Naive thymus-derived CD8-positive, alpha-beta T cell (primary cell): ENCODE measurements around the gene EIF2S2. TPM values are rescaled to one million over a fixed set of nuclear protein-coding genes. Genes with fewer than 3 reads are reported as not detected.

Source experiments
- ATAC-seq, 2 donors: fragments of 150-1000 bp; cut with Tn5 transposase in 1 of 2; sonication (Bioruptor Pico), chemical (Tn5 transposase) in 1 of 2; 1 replicate in 1 of 2; 2 replicates in 1 of 2; pipeline ENCODE4 v1.10.0; 2021; ENCODE audit warnings: mild to moderate bottlenecking in 2 of 2, moderate library complexity in 2 of 2
- POLR2A ChIA-PET: fragments of 350-600 bp; sonication (Branson Sonifier 250); formaldehyde crosslinking; loops from one replicate; lab custom pipeline; 2021; ENCODE audit warnings: antibody characterized with exemption; lab: Charles Lee
- DNase-seq, 10 donors: peaks; one replicate each; pipeline versions ENCODE4 v3.0.0 to v3.0.0-alpha.2; 2020 to 2022
- H3K27ac Mint-ChIP-seq, 10 donors: one replicate each; pipeline ENCODE4 v1.8.0; 2020 to 2022; ENCODE audit warnings: mild to moderate bottlenecking in 10 of 10, mixed read lengths in 10 of 10, moderate library complexity in 4 of 10, inconsistent platforms in 1 of 10
- H3K27me3 Mint-ChIP-seq, 5 donors: one replicate each; pipeline ENCODE4 v1.8.0; 2021 to 2022; ENCODE audit warnings: mixed read lengths in 5 of 5
- H3K36me3 Mint-ChIP-seq, 3 donors: one replicate each; pipeline ENCODE4 v1.8.0; 2020 to 2022; ENCODE audit warnings: mixed read lengths in 3 of 3, mild to moderate bottlenecking in 2 of 3, inconsistent platforms in 1 of 3
- H3K4me1 Mint-ChIP-seq, 4 donors: one replicate each; pipeline ENCODE4 v1.8.0; 2021 to 2022; ENCODE audit warnings: mixed read lengths in 4 of 4
- H3K4me3 Mint-ChIP-seq, 10 donors: one replicate each; pipeline ENCODE4 v1.8.0; 2020 to 2022; ENCODE audit warnings: mild to moderate bottlenecking in 10 of 10, mixed read lengths in 10 of 10, moderate library complexity in 6 of 10, inconsistent platforms in 1 of 10
- H3K9me3 Mint-ChIP-seq, 9 donors: one replicate each; pipeline ENCODE4 v1.8.0; 2020 to 2022; ENCODE audit warnings: mixed read lengths in 9 of 9, mild to moderate bottlenecking in 3 of 9, inconsistent platforms in 1 of 9, moderate library complexity in 1 of 9
- polyA plus RNA-seq, 3 donors: library from polyadenylated mRNA; unstranded; fragments of 300-500 nt; fragmentation: Illumina TruSeq; gene quantifications; one replicate each; pipeline ENCODE4 v1.2.3, GENCODE V29; 2021
- total RNA-seq, 8 experiments: library from RNA in 2 of 8; stranded (reverse) in 2 of 8; gene quantifications; one replicate each; pipeline ENCODE4 v1.2.3 and lab custom pipeline; 2021 to 2026

Gene EIF2S2
- total and polyA plus RNA-seq, 5 experiments from 2014 or later = 17.5 to 66.5 (median 21.6) TPM

GRCh38 chr20:34083137-34083536 lies 28.9 kb downstream of the EIF2S2 start:
- H3K36me3 Mint-ChIP-seq = peaks cover 0 to 86% (median 5%) of the 10 kb centered on the region in 3 donors
- no peaks in the 10 kb centered on the region for H3K27me3 Mint-ChIP-seq
- peak overlapping the region; percentile 3 to 92 (median 47) for H3K27ac Mint-ChIP-seq
- H3K9me3 Mint-ChIP-seq = no peaks in the 10 kb centered on the region
- H3K4me3 Mint-ChIP-seq = no peak overlapping the region
- ATAC-seq (no peak), DNase-seq (no peak)
- POLR2A ChIA-PET = interaction anchor here (0.7 kb wide), 1 partner anchor 30 kb away, joined by 10 read pairs; no protein-coding TSS in a partner anchor
- peaks cover 4 to 29% (median 20%) of the 10 kb centered on the region in 4 donors for H3K4me1 Mint-ChIP-seq

- H3K4me1 Mint-ChIP-seq = peaks cover 4 to 29% (median 19%) of the 10 kb centered on the region in 4 donors
- peak overlapping the region in 9 of 10 donors; percentile 31 to 91 (median 71) for H3K27ac Mint-ChIP-seq
- no peaks in the 10 kb centered on the region for H3K9me3 Mint-ChIP-seq
- POLR2A ChIA-PET = interaction anchor here (0.9 to 1.1 kb wide), 2 partner anchors 30 to 89 kb away, joined by 3 read pairs; partner anchors contain the start of gene EIF2S2
- no peak for DNase-seq
- peaks cover 0 to 83% (median 5%) of the 10 kb centered on the region in 3 donors for H3K36me3 Mint-ChIP-seq
- H3K4me3 Mint-ChIP-seq = no peak overlapping the region
- no peaks in the 10 kb centered on the region for H3K27me3 Mint-ChIP-seq
- no peak for ATAC-seq
These were observed 29.7 kb downstream of the EIF2S2 start for GRCh38 chr20:34082232-34082887.

GRCh38 chr20:34079818-34080217 lies 32.2 kb downstream of the EIF2S2 start:
- no peak for ATAC-seq
- H3K9me3 Mint-ChIP-seq = no peaks in the 10 kb centered on the region
- POLR2A ChIA-PET = interaction anchor here (1.0 kb wide), 1 partner anchor 86 kb away, joined by 3 read pairs; the partner anchor contains the start of gene RALY
- no peaks in the 10 kb centered on the region for H3K27me3 Mint-ChIP-seq
- H3K36me3 Mint-ChIP-seq = peaks cover 0 to 85% (median 5%) of the 10 kb centered on the region in 3 donors
- H3K27ac Mint-ChIP-seq = peak overlapping the region in 9 of 10 donors; percentile 5 to 91 (median 71)
- H3K4me1 Mint-ChIP-seq = peaks cover 4 to 22% (median 13%) of the 10 kb centered on the region in 4 donors
- DNase-seq = no peak
- H3K4me3 Mint-ChIP-seq = no peak overlapping the region

- DNase-seq = no peak
- no peaks in the 10 kb centered on the region for H3K9me3 Mint-ChIP-seq
- no peaks in the 10 kb centered on the region for H3K27me3 Mint-ChIP-seq
- peaks cover 3 to 15% (median 9%) of the 10 kb centered on the region in 4 donors for H3K4me1 Mint-ChIP-seq
- ATAC-seq = no peak
- no peak overlapping the region for H3K4me3 Mint-ChIP-seq
- H3K36me3 Mint-ChIP-seq = peaks cover 0 to 76% (median 0%) of the 10 kb centered on the region in 3 donors
- H3K27ac Mint-ChIP-seq = peak overlapping the region in 8 of 10 donors; percentile 28 to 89 (median 72)
- POLR2A ChIA-PET = interaction anchor here (0.8 to 1.1 kb wide), 2 partner anchors 19 to 34 kb away, joined by 3 read pairs; partner anchors contain the start of gene EIF2S2
These were observed 33.5 kb downstream of the EIF2S2 start for GRCh38 chr20:34078540-34078939.

- Mint-ChIP-seq H3K4me1 (peaks cover 0 to 23% (median 14%) of the 10 kb centered on the region in 4 donors), H3K27me3 (no peaks in the 10 kb centered on the region), H3K9me3 (no peaks in the 10 kb centered on the region), H3K36me3 (peaks cover 0 to 83% (median 0%) of the 10 kb centered on the region in 3 donors), H3K27ac (peak overlapping the region in 4 of 10 donors; percentile 11 to 67 (median 52)), H3K4me3 (no peak overlapping the region)
- ATAC-seq = no peak
- DNase-seq = no peak
- POLR2A ChIA-PET = no interaction called here
These were observed 35.1 kb downstream of the EIF2S2 start for GRCh38 chr20:34076952-34077351.

- no peaks in the 10 kb centered on the region for H3K9me3 Mint-ChIP-seq
- ATAC-seq = no peak
- no peak overlapping the region for H3K4me3 Mint-ChIP-seq
- H3K27me3 Mint-ChIP-seq = no peaks in the 10 kb centered on the region
- POLR2A ChIA-PET = no interaction called here
- DNase-seq = no peak
- H3K27ac Mint-ChIP-seq = peak overlapping the region in 5 of 10 donors; percentile 10 to 76 (median 53)
- H3K36me3 Mint-ChIP-seq = peaks cover 0 to 78% (median 0%) of the 10 kb centered on the region in 3 donors
- H3K4me1 Mint-ChIP-seq = peaks cover 0 to 16% (median 8%) of the 10 kb centered on the region in 4 donors
These were observed 36.4 kb downstream of the EIF2S2 start for GRCh38 chr20:34075647-34076046.

GRCh38 chr20:34074101-34074760 lies 37.8 kb downstream of the EIF2S2 start:
- H3K9me3 Mint-ChIP-seq = no peaks in the 10 kb centered on the region
- H3K27ac Mint-ChIP-seq = peak overlapping the region in 1 of 10 donors; percentile 39
- H3K4me3 Mint-ChIP-seq = no peak overlapping the region
- H3K4me1 Mint-ChIP-seq = peaks cover 8 to 18% (median 15%) of the 10 kb centered on the region in 4 donors
- DNase-seq (no peak), ATAC-seq (no peak)
- POLR2A ChIA-PET = interaction anchor here (1.1 kb wide), 1 partner anchor 21 kb away, joined by 3 read pairs; no protein-coding TSS in a partner anchor
- H3K27me3 Mint-ChIP-seq = no peaks in the 10 kb centered on the region
- H3K36me3 Mint-ChIP-seq = peaks cover 0 to 66% (median 0%) of the 10 kb centered on the region in 3 donors

GRCh38 chr20:34072778-34073177 lies 39.3 kb downstream of the EIF2S2 start:
- no peak overlapping the region for H3K4me3 Mint-ChIP-seq
- no peaks in the 10 kb centered on the region for H3K9me3 Mint-ChIP-seq
- H3K36me3 Mint-ChIP-seq = peaks cover 0 to 57% (median 0%) of the 10 kb centered on the region in 3 donors
- no peak for DNase-seq
- no peak for ATAC-seq
- POLR2A ChIA-PET = no interaction called here
- H3K27ac Mint-ChIP-seq = peak overlapping the region in 6 of 10 donors; percentile 9 to 85 (median 50)
- H3K4me1 Mint-ChIP-seq = peaks cover 22 to 29% (median 25%) of the 10 kb centered on the region in 4 donors
- H3K27me3 Mint-ChIP-seq = no peaks in the 10 kb centered on the region

GRCh38 chr20:34072076-34072475 lies 40.0 kb downstream of the EIF2S2 start:
- Mint-ChIP-seq H3K4me1 (peaks cover 24 to 33% (median 26%) of the 10 kb centered on the region in 4 donors), H3K36me3 (peaks cover 0 to 53% (median 0%) of the 10 kb centered on the region in 3 donors), H3K27ac (peak overlapping the region in 5 of 10 donors; percentile 22 to 79 (median 43)), H3K27me3 (no peaks in the 10 kb centered on the region), H3K4me3 (no peak overlapping the region), H3K9me3 (no peaks in the 10 kb centered on the region)
- DNase-seq = no peak
- no peak for ATAC-seq
- POLR2A ChIA-PET = no interaction called here

GRCh38 chr20:34070859-34071258 lies 41.2 kb downstream of the EIF2S2 start:
- DNase-seq (no peak), ATAC-seq (no peak)
- POLR2A ChIA-PET = no interaction called here
- Mint-ChIP-seq H3K9me3 (no peaks in the 10 kb centered on the region), H3K27ac (peak overlapping the region in 3 of 10 donors; percentile 20 to 33 (median 28)), H3K36me3 (peaks cover 0 to 41% (median 0%) of the 10 kb centered on the region in 3 donors), H3K4me3 (no peak overlapping the region), H3K4me1 (peaks cover 23 to 34% (median 30%) of the 10 kb centered on the region in 4 donors), H3K27me3 (no peaks in the 10 kb centered on the region)

- no peak overlapping the region for H3K4me3 Mint-ChIP-seq
- no peaks in the 10 kb centered on the region for H3K9me3 Mint-ChIP-seq
- H3K4me1 Mint-ChIP-seq = peaks cover 28 to 42% (median 37%) of the 10 kb centered on the region in 4 donors
- ATAC-seq (no peak), DNase-seq (no peak)
- H3K36me3 Mint-ChIP-seq = peaks cover 0 to 40% (median 0%) of the 10 kb centered on the region in 3 donors
- H3K27me3 Mint-ChIP-seq = no peaks in the 10 kb centered on the region
- POLR2A ChIA-PET = interaction anchor here (0.6 to 1.6 kb wide), 2 partner anchors 42 to 63 kb away, joined by 3 to 5 read pairs; partner anchors contain the start of gene EIF2S2
- peak overlapping the region in 3 of 10 donors; percentile 67 to 92 (median 89) for H3K27ac Mint-ChIP-seq
These were observed 42.0 kb downstream of the EIF2S2 start for GRCh38 chr20:34070079-34070439.

- Mint-ChIP-seq H3K4me3 (no peak overlapping the region), H3K27ac (peak overlapping the region in 8 of 10 donors; percentile 40 to 92 (median 72)), H3K36me3 (peaks cover 0 to 42% (median 0%) of the 10 kb centered on the region in 3 donors), H3K4me1 (peaks cover 31 to 47% (median 41%) of the 10 kb centered on the region in 4 donors), H3K27me3 (no peaks in the 10 kb centered on the region), H3K9me3 (no peaks in the 10 kb centered on the region)
- DNase-seq = peak; percentile 18 to 77 (median 53)
- peak; percentile 90 to 95 for ATAC-seq
- POLR2A ChIA-PET = interaction anchor here (0.5 to 1.6 kb wide), 2 partner anchors 34 to 43 kb away, joined by 3 read pairs; partner anchors contain the start of gene EIF2S2
These were observed 42.5 kb downstream of the EIF2S2 start for GRCh38 chr20:34069341-34070078.
